Activated effector memory CD4-positive, alpha-beta T cell treated with Interleukin-2 at 50 U/mL for 16 hours (primary cell): ENCODE results near the gene TRIM63.

Source experiments
- DNase-seq: peaks from one replicate; pipeline ENCODE4 v3.0.0-alpha.2; 2020

The TRIM63 gene

DNA sequence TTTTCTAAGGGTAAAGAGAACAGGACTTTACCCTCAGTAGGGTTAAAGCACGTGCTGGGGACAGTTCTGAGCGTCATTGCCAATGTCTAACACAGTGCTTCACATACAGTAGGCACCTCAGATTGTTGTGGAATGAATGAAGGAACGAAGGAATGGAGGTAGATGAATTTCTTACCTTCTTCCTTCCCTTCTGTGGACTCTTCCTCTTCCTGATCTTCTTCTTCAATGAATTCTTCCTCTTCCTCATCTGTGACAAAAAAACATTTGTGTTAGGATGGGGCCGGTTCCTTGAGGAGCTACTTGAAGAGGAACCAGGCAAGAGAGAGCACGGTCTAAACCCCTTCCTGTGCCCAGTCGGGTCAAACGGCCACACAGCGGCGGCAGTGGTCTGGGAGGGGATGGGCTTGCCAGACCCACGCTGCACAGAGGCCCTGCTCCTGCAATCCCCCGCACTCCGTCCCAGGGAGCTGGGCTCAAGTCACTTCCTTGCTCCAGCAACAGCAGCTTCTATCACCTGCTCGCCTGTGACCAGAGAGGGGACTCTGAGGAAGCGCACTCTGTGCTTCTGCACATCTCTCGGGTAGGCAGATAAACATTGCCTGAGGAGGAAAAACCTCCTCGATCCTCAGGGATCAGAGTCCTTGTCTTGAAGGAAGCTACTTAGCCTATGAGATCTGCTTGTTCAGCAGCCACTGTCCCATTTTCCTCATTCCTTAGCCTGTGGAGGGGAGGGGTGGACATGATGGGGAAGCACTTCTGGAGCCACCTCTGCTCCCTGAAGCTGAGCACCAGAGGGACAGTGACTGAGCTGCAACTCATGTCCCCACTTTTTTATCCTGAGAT lies 13.5 kb downstream of the TRIM63 start:
- DNase-seq, result no peak

DNA sequence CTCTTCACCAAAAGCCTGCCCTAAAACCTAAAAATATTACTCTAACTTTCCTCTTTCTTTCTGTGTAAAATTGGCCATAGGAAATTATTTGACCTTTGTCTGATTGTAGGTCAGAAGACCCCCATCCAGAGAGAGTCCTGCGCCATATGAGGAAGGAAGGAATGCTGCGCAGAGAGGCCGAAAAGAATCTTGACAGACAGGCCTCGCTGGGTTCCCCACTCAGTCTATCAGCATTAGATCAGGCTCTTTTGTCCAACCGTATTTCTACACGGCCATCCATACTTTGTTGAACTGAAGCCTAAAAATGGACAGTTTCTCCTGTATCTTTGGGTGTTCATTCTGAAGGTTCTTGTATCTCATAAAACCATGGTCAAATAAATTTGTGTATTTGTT lies 17.2 kb downstream of the TRIM63 start:
- no peak for DNase-seq

DNA sequence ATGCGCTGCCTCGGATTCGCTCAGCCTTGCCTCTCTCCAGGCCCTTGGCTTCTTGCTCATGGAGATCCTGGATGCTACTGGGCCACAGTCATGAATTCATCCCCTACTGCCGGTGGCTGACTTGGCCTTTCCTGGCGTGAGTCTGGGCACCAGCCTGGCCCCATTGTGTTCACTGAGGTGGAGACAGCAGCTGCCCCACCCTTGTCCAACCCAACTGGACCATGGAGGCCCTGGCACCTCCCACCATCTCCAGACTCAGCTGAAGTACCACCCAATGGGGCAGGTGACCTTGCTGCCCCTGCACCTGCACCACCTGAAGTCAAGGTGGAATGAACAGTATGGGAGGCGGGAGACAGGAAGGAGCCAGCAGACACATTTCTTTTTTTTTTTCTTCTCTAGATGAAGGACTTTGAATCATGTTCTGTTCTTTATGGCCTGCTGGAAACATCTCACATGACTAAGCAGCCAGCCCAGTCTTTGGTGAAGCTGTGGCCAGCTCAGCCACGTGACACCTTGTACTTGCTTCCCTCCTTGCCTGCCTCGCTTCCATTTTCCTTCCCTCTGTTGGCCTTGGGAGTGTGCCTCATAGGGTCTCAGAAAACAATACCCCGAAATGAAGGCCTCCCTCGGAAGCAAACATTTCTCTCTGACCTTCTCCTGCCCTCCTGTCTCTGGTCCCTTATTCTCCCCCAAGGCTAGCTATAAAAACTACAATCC lies 17.7 kb downstream of the TRIM63 start:
- DNase-seq, result no peak

DNA sequence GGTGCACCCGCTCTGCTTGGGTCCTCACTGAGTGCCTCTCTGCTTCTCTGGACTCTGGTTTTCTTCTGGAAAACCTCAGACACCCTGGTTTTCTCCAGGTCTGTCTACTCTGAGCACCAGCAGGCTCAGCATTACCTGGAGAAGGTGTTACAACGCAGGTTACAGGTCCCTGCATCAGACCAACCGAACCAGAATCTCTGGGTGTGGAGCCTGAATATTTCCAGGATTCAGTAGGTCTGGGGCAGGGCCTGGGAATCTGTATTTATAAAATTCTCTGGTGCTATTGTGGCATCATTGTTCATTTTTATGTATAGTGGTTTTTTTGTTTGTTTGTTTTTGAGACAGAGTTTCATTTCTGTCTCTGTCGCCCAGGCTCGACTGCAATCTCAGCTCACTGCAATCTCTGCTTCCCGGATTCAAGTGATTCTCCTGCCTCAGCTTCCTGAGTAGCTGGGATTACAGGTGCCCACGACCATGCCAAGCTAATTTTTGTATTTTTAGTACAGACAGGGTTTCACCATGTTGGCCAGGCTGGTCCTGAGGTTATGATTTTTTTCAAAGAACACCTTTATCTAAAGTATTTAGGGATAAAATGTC lies 20.1 kb downstream of the TRIM63 start:
- DNase-seq, result no peak

DNA sequence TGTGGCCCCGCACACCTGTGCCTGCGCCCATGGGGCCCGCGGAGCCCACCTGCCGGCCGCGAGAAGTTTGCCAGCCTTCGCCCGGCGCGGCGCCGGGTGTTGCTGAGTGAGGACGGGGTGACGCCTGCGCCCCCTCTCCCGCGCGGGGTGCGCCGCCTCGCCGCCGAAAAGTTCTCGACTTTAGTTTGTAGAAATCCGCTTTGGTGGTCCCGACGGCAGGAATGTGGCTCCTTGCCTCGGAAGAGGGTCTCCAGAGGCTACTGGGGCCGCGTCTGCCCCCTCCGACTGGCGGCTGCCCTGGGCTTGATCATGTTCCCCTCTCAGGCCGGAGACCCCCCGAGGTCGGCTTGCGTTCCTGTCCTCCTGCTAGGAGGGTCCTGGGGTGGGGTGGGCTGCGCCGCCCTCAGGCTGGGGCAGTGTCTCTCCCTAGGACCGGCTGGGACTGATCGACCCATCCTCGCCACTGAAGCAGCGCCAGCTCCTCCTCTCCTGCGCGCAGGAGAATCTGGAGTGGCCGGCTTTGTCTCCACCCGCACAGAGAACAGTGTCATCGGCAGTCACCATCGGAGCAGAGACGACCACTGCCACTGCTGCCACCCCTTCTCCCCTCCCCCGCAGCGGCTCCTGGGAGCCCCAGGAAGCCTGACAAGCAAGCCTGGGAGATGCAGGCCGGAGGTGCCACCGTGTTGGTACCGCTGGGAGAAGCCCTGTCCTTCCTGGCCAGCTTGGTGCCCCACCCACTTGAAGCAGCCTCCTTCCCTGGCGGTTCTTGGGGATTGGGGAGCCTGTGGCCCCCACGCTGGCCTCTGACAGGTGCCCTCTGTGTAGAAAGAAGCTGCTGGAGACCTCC lies 21.0 kb downstream of the TRIM63 start:
- no peak for DNase-seq

DNA sequence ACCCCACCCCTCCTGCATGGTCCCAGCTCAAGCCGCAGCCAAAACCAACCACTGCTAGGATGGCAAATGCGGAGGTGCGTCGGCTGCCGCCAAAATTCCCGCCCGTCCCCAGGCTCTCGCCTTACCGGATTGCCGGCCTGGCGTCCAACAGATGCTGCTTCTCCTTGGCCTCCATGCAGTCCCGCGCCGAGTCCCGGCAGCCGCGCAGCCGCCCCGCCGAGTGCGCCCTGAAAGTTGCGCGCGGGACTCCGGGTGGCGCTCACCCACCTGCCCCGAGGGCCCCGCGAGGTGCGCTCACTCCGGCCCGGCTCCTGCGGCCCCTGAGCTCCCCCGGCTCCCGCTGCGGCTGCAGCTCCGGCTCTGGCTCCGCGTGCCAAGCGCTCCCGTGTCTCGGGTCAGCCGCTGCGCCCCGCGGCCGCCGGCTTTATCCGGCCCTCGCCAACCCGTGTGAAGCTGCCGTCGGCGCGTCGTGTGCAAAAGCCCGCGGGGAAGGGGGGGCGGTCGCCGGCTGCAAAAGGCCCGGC lies 21.6 kb downstream of the TRIM63 start, which contains the start of gene SLC30A2:
Gene SLC30A2 (minus strand): TSS at position 397 of the 524 bp plus-strand sequence. CDS start 222 bp downstream, at position 175.
- no peak for DNase-seq

DNA sequence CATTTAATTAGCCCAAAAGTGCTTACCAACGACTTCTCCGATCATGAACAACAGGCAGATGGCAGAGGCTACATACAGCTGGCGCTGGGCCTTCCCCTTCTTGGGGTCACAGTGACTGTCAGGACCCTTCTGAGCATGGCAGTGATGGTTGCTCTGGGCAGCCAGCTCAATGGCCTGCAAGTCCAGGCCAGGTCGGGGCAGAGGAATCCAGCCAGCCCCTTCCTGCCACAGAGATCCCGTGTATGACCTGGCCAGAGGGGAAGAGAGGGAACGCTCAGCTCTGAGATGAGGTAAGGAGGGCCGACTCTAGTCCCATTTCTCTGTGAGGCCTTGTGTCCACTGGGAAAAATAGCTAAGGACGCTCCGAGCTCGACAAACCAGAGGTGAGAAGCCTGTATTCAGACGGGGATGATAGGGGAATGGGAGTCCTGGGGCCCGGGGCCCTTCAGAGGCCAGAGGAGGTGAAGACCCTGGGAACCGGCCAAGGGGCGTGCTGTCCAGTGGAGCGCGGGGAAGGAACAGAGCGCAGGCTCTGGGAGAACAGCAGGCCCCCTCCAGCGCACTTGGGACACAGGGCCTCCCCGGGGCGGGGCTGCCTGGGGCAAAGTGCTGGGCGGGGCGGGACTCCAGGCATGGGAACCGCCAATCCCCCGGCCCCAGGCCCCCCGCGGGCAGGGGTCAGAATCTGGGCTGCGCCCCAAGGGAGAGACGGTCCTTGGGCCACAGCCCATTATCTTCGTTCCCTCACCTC lies 22.3 kb downstream of the TRIM63 start:
- DNase-seq, result no peak

DNA sequence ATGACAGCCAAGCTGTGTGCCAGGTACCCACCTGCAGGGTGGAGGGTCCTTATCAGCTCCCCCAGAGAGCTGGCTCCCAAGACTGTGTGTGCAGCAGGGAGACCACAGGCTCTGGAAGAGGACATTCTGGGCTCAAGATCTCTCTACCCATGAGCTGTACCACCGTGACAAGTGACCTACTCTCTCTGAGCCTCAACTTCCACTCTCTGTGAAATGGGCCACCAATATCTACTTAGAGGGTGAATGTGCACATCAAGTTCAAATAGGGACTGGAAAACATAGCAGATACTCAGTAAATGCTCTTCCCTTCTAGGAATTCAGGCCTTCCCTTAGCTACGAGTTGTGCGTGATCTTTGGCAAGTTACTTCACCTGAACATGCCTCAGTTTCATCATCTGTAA lies 23.0 kb downstream of the TRIM63 start:
- DNase-seq, result no peak

DNA sequence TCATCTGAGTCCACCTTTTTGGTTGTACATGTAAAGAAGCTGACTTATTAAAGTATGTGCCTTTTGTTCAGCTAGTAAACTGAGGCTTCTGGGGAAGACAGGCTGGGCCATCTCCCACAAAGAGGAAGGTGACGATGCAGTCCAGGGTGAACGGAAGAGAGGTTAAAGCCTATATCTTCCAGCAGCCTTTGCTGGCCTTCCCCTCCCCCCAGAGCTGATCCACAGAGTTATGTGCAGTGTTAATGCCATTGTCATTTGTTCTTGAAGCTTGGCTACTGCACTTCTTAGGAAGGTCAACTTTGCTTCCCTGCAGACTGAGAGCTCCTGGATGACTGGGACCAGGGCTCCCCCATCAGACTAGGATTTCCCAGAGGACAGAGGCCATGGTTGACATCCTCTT lies 23.7 kb downstream of the TRIM63 start:
- DNase-seq, result no peak

DNA sequence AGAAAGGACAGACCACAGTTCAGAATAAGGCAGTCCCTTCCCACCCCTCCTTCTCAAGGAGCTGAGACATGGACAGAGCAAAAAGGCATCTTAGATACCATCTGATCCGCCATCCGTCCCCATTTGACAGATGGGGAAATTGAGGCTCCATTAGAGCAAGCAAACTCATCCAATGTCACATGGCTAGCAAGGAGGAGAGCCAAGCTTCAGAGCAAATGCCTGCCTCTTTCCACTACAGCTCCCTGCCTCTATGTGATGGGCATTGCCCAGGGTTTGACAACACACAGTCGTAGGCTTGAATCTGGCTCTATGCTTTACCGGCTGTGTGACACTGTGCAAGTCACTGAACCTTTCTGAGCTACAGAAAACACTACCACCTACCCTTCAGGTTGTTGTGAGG lies 25.5 kb downstream of the TRIM63 start:
- no peak for DNase-seq

DNA sequence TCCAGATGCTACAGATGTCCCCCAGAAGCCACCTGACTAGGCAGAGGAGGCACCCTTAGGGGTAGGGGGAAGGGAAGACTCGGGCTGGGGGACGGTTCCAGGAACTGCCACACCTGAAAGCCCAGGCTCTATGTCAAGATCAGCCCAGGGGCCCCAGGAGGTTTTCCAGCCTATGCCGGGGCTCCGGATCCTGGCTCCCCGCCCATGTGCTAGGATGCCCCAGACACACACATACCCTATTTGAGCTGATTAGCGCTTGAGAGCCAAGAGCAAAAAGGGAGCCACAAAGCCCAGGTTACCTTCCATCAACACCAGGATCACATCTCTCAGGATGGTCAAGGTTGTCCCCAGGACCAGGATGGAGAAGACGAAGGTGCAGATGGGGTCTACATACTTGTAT lies 26.0 kb downstream of the TRIM63 start:
- no peak for DNase-seq

DNA sequence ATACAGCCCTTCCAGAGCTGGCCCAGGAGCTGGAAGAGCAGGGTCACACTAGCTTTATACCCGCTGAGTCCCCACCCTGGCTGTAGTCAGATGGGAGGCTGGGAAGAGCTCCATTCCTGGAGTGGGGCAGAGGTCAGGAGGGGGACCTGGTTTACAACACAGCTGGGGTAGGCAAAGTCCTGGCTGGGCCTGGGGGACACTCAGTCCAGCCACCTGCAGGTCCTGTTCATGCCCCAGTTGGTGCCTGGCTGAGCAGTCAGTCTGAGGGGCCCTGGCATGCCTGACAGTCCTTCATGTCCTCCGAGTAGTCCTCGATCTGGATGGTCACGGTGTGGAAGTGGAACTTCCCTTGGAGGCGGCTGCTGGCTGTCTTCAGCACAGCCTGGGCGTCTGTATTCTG lies 28.5 kb downstream of the TRIM63 start:
- DNase-seq, result no peak

DNA sequence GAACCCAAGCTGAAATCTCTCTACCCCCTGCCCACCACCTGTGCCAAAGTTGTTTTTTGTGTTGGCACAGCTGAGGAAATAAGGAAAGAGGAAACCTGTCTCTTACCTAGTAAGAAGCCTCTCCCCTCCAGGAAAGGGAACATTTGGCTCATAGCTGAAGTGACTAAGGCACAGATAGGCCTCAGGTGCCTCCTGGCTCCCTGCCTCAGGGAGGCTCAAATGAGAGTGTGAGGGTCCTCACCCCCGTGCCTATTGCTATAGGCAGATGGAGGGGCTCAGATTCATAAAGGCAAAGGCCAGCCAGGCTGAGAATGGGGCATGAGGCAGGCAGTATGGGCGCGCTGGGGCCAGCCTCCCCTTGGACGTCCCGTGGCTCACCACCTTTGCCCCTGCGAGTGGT lies 29.0 kb downstream of the TRIM63 start:
- no peak for DNase-seq

DNA sequence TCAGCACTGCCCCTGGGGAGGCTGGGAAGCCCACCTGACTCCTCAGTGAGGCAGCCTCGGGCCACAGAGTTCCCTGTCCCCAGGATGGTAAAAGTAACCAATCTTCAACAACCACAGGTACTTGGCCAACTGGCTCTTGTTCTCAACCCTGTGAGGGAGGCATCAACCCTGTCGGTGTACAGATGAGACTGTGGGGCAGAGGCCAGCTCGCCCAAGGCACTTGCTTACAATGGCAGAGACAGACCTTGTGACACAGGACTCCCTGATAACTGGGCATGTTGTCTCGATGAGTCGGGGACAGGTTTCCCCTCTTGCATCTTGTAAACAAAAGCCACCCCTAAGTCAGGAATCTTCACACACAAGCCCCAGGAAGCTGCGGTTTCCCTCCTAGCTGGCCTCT lies 29.5 kb downstream of the TRIM63 start:
- DNase-seq, result no peak

DNA sequence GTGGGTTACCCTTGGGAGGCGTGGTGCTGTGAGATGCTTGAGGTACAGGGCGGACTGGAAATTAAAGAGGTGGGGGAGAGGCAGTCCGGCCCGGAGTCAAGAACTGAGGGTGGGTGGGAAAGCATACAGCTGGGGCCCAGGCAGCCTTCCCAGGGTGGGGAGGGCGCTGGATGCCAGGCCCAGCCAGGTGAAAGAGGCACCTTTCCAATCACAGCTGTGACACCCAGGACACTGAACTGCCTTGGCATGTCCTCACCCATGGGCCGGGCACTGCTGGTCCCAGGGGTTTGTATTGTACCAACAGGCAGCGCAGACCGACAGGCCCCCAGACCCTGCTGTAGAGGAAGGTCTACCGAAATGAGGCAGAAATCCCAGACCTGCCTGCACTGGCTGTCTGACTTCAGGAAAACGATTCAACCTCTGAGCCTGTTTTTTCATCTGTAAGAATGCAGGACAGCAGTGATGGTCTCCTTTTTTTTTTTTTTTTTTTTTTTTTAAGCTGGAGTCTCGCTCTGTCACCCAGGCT lies 30.6 kb downstream of the TRIM63 start:
- DNase-seq, result no peak

DNA sequence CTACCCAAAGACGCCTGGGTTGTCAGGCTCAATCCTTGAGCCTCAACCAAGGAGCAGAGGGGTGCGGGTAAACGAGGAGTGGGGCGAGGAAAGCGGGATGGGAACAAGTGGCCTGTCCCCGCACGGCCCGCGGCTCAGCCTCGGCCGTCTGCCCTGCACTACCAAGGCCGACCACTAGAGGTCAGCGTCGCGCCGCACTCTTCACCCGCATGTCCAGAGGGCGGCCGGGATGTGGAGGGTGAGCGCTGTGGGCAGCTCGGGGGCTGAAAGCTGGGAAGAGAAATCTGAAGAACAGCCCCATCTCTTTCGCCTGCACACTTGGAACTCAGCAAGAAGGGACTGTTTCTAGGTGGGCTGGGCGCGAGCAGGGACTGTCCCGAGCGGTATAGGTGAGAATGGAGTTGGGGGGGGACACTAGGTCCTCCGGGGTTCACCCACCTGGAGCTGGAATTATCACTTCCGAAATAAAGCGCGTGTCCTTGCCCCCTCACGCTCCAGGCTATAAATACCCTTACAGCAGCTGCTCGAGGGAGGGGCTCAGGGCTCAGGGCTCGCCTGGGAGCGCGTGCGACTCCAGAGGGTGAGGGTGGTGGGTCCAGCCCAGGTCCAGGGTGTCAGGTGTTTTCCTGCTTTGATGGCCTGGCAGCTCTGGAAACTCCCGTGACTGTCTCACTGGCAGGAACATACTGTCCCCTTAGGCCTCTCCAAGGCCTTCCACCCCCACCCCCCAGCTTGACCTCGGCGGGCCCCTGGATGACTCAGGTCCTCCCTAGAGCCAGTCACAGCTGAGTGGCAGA lies 31.3 kb downstream of the TRIM63 start:
- DNase-seq, result peak; percentile 67

DNA sequence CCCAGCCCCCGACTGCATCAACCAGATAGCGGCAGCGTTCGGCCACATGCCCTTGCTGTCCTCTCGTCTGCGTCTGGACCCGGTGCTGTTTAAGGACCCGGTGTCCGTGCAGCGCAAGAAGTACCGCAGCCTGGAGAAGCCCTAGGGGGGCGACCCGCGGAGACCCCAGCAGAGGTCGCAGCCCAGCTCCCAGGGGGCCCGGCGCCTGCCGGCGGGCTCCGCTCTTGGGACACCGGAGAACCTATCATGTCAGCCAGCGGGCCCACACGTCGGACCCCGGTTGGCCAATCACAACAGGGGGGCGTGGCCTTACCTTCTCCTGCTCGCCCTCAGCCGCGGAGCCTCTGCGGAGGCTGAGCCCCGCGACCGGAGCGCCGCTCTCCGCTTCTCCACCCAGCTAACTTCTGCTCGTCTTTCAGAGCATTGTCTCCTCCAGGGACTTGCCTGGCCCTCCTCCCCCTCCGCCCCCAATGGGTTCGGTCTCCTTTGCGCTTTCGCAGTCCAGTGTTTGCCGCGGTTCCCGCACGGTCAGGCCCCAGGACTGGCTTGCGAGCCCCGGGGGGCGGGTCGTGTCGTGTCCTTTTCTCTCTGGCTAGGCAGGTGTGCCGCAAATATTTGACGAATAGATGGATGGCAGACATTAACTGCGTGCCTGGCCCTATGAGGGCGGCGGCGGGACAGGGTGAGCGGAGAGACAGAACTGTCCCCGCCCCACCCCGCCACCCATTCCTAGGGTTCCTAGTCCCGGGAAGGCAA lies 32.0 kb downstream of the TRIM63 start:
- DNase-seq, result peak; percentile 85

DNA sequence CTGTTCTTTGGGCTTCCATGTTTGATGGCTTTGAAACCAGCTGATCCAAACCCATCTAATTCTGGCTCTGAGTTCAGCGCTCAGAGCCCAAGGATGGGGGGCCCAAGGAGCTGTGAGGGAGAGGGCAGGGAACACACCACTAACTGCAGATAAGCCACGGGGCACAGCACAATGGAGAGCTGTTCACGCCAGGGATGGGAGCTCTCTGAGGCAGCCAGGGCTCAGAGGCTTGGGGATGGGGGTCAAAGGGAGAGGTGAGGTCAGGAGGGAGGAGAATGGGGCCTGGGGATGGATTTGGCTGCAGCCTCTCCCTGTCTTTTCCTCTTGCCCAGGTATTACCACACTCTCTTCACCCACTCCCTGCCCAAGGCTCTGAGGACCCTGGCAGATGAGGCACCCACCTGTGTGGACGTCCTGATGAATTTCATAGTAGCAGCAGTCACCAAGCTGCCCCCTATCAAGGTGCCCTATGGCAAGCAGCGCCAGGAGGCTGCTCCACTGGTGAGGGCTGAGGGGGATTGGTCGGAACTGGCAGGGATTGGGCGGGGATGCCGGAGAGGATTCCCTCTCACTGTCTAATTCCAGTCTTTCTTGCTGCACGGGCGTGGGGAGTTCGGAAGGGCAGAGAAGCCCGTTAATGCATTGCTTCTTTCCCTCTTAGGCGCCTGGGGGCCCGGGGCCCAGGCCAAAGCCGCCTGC lies 32.8 kb downstream of the TRIM63 start:
- DNase-seq, result no peak

DNA sequence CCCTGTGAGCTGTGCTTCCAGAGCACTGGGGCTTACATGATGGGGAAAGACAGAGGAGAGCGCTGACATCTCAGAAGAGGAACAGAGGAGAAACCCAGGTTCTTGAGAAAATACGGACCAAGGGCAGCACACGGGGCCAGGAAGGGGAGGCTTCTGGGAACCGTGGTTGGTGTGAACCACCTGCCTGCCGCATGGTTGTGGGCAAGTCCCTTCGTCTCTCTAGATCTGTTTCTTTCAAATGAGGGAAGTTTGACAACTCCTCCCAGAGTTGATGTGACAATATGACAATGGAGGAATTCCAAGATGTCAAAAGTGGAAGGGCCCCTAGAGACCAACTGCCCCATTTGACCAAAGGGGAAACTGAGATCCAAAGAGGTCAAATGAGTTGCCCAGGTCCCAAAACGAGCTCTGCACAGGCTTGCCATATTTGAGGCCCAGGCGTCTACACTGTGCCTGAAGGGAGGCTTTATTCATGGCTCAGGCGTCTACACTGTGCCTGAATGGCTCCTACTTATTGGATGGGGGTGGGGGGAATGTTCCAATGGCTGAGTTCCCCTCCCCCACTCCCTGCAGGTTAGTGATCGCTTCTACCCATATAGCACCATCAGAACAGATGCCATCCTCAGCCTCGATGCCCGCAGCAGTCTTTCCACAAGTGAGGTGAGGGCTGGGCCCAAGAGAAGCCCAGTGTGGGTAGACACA lies 34.6 kb downstream of the TRIM63 start:
- DNase-seq, result no peak
